Measurements from ENCODE around the gene CAMKMT. TPM values are rescaled to one million over a fixed set of nuclear protein-coding genes. Genes with fewer than 3 reads are reported as not detected.

CAMKMT gene
- total and polyA plus RNA-seq, 7 donors, result 6.1 to 15.6 (median 11.6) TPM

DNA sequence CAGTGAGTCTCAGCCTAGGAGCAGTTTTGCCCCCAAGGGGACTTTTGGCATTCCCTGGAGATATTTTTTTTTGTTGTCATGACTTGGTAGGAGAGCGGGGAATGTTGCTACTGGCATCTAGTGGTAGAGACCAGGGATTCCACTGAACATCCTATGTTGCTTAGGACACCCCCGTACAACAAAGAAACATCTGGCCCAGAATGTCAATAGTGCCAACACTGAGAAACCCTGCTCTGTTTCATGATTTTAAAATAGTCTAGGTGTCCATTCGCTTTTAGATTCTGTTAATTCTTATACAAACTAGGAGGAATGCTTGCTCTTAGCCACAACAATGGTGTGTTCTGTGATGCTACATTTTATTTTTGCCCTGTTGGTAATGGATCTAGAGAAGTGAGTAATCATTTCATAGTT lies 353.9 kb downstream of the CAMKMT start:
- Histone ChIP-seq H3K9me3 (no peaks in the 10 kb centered on the region), H3K27ac (no peak overlapping the region), H3K36me3 (no peaks in the 10 kb centered on the region), H3K4me3 (no peak overlapping the region), H3K4me1 (no peaks in the 10 kb centered on the region), H3K27me3 (no peaks in the 10 kb centered on the region)
- intact Hi-C loops (cut with DNase I), result no loop called here
- 84 to 86% methylated on average over 3 of the region's 3 CpGs for WGBS, 2 donors
- no peak for DNase-seq
- TF ChIP-seq, protein P1, sequence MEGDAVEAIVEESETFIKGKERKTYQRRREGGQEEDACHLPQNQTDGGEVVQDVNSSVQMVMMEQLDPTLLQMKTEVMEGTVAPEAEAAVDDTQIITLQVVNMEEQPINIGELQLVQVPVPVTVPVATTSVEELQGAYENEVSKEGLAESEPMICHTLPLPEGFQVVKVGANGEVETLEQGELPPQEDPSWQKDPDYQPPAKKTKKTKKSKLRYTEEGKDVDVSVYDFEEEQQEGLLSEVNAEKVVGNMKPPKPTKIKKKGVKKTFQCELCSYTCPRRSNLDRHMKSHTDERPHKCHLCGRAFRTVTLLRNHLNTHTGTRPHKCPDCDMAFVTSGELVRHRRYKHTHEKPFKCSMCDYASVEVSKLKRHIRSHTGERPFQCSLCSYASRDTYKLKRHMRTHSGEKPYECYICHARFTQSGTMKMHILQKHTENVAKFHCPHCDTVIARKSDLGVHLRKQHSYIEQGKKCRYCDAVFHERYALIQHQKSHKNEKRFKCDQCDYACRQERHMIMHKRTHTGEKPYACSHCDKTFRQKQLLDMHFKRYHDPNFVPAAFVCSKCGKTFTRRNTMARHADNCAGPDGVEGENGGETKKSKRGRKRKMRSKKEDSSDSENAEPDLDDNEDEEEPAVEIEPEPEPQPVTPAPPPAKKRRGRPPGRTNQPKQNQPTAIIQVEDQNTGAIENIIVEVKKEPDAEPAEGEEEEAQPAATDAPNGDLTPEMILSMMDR (IDR thresholded peaks at IDR 0.05), result no peak
- TF ChIP-seq POLR2AphosphoS5 (IDR thresholded peaks at IDR 0.05), result no peak
- TF ChIP-seq POLR2A (IDR thresholded peaks at IDR 0.05), result no peak
- TF ChIP-seq EP300 (IDR thresholded peaks at IDR 0.05), result no peak

DNA sequence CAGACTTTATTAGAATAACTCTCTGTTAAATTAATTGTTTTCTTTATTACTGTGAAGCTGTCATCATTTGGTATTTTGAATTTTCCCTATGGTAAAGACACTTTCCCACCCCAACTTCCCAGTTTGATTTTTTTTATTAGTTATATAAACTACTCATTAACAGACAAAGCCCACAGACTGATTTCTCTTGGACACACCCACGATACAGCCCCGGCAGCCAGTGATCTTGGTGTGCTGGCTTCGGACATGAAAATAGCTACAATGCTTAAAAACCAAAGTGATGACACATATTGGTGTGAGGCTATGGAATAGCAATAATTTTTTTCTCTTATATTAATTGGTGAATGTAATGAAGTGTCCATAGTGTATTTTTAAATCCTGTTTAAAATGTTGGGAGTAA lies 354.4 kb downstream of the CAMKMT start:
- DNase-seq, result no peak
- TF ChIP-seq POLR2A (IDR thresholded peaks at IDR 0.05) (no peak), EP300 (IDR thresholded peaks at IDR 0.05) (no peak), POLR2AphosphoS5 (IDR thresholded peaks at IDR 0.05) (no peak)
- TF ChIP-seq, protein P1 (IDR thresholded peaks at IDR 0.05), result no peak
- Histone ChIP-seq H3K27me3 (no peaks in the 10 kb centered on the region), H3K36me3 (no peaks in the 10 kb centered on the region), H3K4me1 (no peaks in the 10 kb centered on the region), H3K9me3 (no peaks in the 10 kb centered on the region), H3K4me3 (no peak overlapping the region), H3K27ac (no peak overlapping the region)
- intact Hi-C loops (cut with DNase I), result no loop called here
- 48 to 83% methylated on average over 3 of the region's 3 CpGs for WGBS, 2 donors

DNA sequence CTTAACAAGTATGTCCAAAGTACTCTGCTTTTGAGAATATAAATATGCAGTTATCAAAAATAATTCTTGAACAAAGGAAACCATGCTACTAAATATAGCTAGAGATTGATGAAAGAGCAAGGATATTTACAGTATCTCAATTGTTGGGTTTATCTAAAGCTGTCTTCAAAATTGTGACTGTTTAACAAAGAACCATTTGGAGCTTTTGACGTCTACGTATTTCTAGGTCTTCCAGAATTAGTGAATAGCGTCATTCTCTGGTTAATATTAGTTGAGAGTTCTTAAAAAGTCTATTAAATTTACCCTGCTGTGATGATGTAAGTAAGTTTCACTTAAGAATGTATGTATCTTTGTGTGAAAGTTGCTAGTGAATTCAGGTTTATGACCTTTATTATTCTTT lies 356.7 kb downstream of the CAMKMT start:
- WGBS, 2 donors, result 97 to 98% methylated on average over 3 of the region's 3 CpGs
- intact Hi-C loops (cut with DNase I), result no loop called here
- TF ChIP-seq EP300 (IDR thresholded peaks at IDR 0.05), result no peak
- TF ChIP-seq, protein P1 (IDR thresholded peaks at IDR 0.05), result no peak
- Histone ChIP-seq H3K4me1 (no peaks in the 10 kb centered on the region), H3K27me3 (no peaks in the 10 kb centered on the region), H3K36me3 (no peaks in the 10 kb centered on the region), H3K4me3 (no peak overlapping the region), H3K27ac (no peak overlapping the region), H3K9me3 (no peaks in the 10 kb centered on the region)
- DNase-seq, result no peak

DNA sequence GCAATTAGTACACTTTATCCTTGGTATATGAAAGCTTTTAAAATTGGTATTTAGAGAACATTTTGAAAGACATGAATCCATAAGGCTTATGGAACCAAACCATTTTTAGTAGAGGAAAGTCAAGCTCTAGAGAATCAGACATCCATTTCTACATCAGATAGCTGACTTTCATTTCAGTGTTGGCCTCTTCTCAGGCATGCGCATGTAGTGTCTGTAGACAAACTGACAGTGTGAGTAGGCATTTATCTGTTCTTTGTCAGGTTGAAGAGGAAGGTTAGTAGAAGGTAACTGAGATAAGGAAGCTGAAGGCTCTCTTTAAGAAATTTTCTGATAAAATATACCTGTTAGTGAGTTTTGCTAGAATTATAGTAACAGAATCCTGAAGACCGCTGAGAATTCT lies 357.8 kb downstream of the CAMKMT start:
- no peak for TF ChIP-seq EP300 (IDR thresholded peaks at IDR 0.05)
- TF ChIP-seq POLR2A (IDR thresholded peaks at IDR 0.05), result no peak
- TF ChIP-seq POLR2AphosphoS5 (IDR thresholded peaks at IDR 0.05), result no peak
- TF ChIP-seq, protein P1 (IDR thresholded peaks at IDR 0.05), result no peak
- H3K4me1 ChIP-seq, result no peaks in the 10 kb centered on the region
- intact Hi-C loops (cut with DNase I), result no loop called here
- H3K9me3 ChIP-seq, result no peaks in the 10 kb centered on the region
- H3K27ac ChIP-seq, result no peak overlapping the region
- 97 to 98% methylated on average over 2 of the region's 2 CpGs for WGBS, 2 donors
- DNase-seq, result no peak
- H3K36me3 ChIP-seq, result no peaks in the 10 kb centered on the region
- H3K27me3 ChIP-seq, result no peaks in the 10 kb centered on the region
- no peak overlapping the region for H3K4me3 ChIP-seq

DNA sequence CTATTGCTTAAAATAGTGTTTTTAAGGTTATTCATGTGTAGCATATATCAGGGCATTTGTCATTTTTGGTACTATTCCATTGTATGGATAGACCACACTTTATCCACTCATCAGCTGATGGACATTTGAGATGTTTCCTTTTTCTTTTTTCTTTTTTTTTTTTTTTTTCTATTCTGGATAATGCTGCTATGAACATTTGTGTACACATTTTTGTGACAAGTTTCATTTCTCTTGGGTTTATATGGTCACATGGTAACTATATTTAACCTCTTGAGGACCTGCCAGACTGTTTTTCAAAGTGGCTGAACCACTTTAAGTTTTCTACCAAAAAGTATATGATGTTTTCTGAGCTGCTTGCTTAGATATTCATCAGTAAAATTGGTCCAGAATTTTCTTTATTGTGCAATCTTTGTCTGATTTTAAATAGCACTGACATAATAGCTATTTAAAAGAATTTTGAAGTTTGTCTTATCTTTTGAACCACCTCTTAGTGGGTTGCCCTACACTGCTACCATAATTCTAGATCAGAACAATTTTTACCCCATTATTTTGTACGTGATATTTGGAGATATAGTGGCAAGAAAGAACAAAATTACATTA lies 360.4 kb downstream of the CAMKMT start:
- no peaks in the 10 kb centered on the region for H3K36me3 ChIP-seq
- H3K4me3 ChIP-seq, result no peak overlapping the region
- H3K4me1 ChIP-seq, result no peaks in the 10 kb centered on the region
- H3K27ac ChIP-seq, result no peak overlapping the region
- no peaks in the 10 kb centered on the region for H3K27me3 ChIP-seq
- 89 to 92% methylated on average over 1 of the region's 1 CpG for WGBS, 2 donors
- intact Hi-C loops (cut with DNase I), result no loop called here
- DNase-seq, result no peak
- no peaks in the 10 kb centered on the region for H3K9me3 ChIP-seq
- TF ChIP-seq POLR2AphosphoS5 (IDR thresholded peaks at IDR 0.05) (no peak), POLR2A (IDR thresholded peaks at IDR 0.05) (no peak), EP300 (IDR thresholded peaks at IDR 0.05) (no peak)
- TF ChIP-seq, protein P1 (IDR thresholded peaks at IDR 0.05), result no peak
